NCI-H2171 (cell line): ENCODE results near the gene NAA30.

ENCODE experiments used
- DNase-seq: peaks from one replicate; lab custom pipeline; 2025; lab: John Stamatoyannopoulos, UW

Gene NAA30

DNA sequence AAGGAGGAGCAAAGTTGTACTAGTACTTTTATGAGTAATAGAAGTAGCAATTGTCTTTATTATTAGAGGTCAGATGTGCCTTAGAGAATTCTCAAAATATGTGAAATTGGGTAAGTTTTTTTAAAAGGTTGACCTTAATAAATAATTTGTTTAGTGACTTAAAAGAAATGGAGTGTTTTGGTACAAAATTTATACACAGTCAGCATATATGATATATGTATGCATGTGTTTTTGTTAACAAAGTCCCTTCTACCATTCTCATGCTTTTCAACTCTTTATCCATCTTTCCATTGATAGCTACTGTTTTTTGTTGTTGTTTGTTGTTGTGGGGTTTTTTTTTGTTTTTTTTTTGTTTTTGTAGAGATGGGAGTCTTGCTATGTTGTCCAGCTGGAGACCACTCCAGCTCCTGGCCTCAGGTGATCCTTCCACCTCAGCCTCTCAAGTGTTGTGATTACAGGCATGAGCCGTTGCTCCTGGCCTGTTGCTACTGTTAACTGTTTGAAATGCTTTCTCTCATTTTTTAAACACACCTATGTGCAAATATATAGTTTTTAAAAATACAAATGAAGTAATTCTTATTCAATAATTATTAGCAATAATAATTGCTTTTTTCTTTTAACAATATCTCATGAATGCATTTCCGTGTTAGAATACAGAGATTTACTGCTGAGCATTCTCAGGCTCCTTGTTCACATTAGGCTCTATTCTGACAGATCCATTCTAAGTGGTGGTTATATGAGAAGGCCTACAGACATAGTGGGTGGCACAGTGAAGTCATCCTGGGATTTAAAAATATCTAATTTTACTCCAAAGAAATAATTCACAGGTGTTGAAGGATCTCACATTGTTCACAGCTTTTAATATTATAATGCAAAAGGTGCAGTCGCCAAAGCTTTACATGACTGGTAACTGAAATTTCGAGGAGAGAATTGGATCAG lies 10.4 kb downstream of the NAA30 start:
- no peak for DNase-seq

DNA sequence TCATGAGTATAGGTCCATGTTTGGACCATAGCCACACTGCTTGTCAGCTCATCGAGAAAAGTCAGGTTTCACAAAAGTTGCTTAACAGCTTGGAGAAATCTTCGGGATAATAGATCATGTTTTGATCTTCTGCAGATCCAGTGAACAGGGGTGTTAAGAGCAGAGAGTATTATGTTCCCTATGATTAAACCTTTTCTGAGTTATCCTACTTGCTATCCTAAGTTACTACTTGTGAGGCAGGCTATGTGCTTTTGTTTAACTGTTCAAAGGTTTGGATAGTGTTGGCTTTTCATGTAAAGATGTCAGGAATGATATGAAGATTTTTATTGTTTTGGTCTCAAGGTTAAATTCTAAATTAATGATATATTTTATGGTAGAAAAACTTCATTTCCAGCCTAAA lies 11.1 kb downstream of the NAA30 start:
- DNase-seq = no peak

DNA sequence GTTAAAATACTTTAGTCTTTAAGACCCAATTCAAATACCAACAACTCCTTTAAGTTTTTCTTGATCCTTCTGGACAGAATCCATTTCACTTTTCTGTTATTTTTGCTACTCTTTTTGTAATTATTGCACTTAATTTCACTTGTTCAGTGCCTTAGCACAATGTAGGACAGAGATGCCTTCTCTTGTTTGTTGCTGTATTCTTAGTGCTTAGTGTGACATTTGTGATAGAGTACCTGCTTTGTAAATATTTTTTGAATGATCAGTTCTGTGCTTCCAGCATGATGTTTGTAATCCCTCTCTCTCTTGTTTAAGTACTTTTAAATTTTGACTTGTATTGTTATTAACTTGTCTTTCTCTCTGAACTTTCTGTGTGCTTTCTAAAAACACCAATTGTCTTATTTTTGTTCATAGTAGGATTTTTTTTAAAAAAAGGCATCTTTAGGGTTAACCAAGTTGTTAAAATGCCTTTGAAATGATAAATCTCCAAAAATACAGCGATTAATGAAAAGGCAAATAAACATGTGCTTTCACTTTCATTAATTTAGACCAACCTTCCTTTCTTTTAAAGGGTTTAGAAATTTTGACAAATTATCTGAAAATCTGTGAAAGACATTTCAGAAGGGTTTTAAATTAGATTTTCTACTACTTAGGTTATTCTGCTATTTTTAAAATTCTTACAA lies 11.9 kb downstream of the NAA30 start:
- DNase-seq = no peak

DNA sequence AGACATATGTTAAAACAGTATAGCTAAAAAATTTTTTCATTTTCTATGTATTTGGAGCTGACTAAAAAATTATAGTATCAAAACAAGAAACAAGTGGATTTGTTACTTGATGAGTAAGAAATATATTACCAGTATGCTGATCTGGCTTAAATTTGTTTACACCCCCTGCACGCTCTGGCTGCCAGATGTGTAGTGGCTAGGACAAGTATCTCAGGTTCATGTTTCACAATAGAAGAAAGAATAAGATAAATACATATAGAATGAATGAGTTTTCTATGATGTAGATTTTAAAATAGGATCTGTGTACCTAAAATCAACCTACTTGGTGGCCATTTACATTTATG lies 13.1 kb downstream of the NAA30 start:
- no peak for DNase-seq

DNA sequence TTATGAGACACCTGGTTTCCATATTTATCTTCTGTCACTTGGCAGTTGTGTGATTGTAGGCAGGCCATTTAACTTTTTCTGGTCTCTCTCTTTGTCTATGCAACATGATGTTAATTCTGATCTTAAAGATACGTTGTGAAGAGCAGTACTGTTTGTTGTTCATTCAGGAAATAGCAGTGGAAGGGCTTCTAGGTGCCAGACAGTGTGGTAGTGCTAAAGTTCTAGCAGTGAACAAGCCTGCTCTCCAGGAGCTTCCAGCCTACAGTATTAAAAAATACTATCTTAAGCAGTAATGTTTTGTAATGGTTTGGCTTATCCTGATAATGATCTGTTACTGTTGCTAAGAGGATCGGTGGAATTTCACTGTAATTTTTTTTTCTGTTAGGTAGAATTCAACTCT lies 15.2 kb downstream of the NAA30 start:
- DNase-seq = no peak

DNA sequence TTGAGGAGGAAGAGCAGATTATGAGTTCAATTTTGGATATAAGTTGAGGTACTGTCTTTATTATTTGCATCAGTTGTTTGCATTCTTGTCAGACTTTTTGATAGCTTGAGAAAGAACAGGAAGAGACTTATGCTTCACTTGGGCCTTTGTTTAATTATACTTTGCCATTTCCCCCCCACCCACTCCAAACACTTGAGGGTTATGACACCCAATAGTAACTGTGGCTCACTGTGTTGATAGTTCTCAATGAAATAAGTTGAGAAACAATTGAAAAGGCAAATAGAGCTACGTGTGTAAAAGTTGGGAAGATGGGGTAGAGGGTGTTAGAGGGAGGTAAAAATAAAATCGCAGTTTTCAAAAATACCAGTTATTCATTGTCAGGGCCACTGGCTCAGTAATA lies 17.7 kb downstream of the NAA30 start:
- DNase-seq = no peak

DNA sequence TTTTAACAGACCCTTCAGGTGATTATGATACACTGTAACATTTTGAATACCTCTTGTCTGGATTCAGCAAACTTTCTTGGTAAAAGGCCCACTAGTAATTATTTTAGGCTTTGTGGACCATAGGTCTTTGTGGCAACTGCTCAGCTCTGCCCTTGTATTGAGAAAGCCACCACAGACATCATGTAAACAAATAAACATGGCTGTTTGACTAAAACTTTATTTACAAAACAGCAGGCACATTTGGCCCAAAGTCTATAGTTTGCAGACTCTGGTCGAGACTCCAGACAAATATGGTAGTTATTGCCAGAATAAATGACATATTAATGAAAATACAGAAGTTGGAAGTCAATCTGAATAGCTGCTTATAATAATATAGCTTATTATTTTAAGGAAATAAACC lies 18.2 kb downstream of the NAA30 start:
- no peak for DNase-seq

DNA sequence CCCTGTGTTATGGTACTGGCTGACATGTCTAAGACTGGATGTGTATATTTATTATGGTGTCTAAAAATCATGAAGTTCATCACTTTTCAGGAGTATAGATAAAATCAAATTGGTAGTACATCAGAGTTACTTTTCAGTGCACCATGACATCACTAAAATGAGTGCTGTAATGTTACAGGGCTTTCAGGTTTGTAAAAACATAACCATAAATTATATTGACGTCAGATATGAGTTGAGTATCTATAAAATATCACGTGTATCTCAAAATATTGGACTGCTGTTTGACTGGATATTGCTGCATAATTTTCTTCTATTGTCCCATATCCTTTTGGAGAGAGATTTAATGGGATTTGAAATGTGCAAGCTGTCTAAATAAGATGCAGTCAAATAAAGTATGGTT lies 22.0 kb downstream of the NAA30 start:
- no peak for DNase-seq

DNA sequence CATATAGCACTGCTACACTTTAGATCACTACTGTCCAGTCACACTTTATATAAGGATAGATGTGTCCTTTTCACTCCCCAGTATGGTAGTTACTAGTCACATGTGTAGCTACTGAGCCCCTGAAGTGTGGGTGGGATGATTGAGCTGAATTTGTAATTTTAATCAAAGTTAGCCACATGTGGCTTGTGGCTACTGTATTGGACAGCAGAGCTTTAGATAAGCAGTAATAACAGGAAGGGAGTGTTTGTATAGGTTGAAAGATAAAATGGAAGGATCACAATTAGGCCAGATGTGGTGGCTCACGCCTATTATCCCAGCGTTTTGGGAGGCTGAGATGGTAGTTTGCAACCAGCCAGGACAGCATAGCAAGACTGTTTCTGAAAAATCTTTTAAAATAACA lies 23.5 kb downstream of the NAA30 start:
- no peak for DNase-seq

DNA sequence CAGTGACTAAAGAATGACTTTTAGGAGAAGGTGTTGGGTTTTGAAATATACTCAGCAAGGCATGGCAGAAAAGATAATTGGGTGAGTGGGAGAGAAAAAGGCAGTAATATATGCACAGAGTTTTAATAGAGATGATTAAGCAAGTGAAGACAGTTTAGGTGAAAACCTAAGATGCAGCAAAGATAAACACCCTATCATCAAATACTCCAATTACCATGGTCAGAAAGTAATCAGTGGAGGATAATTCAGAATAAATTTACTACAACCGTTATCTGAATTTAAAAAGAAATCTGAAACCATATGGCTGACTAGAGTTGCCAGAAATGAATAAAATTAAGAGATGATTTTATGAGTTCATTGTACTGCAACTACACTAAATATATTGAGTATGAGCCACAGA lies 26.8 kb downstream of the NAA30 start:
- no peak for DNase-seq

DNA sequence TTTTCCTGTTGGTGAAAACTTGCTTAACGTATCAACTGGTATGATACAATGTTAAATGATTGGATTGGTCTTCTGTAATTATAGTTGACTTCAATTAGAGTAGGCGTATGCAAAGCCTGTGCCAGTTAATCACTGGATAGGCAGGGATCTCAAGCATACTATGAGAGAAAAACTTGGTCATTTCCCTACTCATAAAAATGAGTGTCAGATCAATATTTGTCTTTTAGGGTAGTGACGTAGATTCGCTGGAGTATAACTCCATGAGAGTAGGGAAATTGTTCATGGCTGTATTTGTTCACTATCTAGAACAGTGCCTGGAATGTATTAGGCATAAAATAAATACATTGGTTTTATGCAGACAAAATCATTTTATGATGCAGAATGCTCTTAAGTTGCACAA lies 28.6 kb downstream of the NAA30 start:
- DNase-seq = no peak

DNA sequence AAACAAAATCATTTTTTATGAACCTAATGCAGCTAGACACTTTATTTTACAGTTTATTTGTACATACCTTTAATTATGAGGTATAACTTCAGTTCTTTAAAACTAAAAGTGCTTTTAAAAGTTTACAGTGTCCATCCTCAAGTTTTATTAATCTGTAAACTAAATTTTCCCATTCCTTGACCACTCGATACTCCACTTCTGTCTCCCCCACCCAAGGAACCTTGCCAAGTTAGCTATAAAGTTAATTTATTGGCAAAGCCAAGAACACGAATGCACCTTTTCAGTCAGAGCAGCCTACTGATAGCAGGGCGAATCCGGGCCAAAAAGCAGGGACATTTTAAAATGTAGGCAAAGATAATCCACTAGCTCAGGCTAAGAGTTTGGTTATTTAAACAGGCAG lies 29.6 kb downstream of the NAA30 start:
- no peak for DNase-seq

DNA sequence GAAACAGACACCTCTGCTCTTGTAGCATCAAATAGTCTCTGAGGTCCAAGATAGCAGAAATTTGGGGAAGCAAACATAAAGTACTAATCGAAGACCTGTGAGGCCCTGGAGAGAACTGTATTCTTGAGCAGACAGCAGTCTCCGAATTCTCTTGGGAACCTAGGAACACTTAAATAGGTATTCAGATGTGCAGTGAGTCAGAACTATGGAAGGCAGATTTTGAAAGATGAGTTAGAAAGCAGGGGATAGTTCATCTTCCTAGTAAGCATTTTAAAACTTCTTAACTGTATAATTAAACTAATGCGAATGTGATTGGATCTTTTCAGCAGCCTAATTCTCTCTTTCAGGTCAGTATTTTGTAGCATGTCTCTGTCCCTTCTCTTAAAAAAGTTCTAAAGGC lies 30.6 kb downstream of the NAA30 start:
- no peak for DNase-seq

DNA sequence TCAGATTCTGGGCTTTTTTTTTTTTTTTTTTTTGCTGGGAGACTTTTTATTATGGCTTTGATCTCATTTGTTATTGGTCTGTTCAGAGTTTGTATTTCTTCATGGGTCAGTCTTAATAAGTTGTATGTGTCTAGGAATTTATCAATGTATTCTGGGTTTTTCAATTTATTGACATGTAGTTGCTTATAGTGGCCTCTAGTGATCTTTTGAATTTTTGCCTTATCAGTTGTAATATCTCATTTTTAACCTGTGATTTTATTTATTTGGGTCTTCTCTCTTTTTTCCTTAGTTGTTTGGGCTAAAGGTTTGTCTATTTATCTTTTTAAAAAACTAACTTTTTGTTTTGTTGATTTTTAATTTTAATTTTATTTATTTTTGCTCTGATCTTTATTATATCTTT lies 45.5 kb downstream of the NAA30 start:
- DNase-seq = no peak

DNA sequence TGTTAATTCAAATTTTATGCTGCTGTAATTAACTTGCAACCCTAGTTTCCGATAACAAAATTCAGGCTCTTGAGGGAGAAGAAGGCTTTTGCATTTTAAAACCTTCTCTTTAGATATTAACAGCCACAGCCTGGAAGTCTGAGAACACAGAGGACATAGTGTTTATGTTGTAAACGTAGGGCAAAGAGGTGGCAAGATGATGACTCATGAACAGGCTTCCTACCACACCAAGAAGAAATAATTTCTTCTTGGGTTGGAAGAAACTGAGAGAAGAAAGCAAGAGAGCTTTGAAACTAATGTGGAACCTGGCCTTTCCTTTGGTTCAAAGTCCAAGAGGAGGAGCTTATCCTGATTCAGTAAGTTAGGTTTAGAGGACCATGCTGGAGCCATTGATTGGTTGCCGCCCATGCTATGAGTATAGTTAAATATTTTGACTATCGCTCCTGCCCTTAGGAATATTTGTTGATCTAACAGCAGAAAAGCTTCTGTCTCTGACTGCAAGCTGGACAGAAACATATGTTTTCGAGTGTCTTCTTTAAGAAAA lies 71.5 kb downstream of the NAA30 start:
- no peak for DNase-seq

DNA sequence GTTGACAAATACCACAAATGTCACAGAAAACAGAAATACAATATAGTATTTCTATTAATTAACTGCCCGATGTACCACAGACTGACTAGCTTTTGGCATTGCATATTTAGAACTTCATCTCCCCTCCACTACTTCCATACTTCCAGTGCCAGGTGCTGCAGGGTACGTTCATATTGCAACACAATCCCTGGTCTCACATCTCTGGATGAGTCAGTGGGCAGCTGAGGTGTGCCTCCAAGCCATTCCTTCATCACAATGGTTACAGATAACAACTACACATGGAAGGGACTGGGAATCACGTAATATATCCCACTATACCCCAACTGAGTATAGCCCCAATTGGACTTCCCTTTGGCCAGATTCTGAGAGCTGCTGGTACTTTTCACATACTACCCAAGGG lies 72.2 kb downstream of the NAA30 start:
- no peak for DNase-seq

DNA sequence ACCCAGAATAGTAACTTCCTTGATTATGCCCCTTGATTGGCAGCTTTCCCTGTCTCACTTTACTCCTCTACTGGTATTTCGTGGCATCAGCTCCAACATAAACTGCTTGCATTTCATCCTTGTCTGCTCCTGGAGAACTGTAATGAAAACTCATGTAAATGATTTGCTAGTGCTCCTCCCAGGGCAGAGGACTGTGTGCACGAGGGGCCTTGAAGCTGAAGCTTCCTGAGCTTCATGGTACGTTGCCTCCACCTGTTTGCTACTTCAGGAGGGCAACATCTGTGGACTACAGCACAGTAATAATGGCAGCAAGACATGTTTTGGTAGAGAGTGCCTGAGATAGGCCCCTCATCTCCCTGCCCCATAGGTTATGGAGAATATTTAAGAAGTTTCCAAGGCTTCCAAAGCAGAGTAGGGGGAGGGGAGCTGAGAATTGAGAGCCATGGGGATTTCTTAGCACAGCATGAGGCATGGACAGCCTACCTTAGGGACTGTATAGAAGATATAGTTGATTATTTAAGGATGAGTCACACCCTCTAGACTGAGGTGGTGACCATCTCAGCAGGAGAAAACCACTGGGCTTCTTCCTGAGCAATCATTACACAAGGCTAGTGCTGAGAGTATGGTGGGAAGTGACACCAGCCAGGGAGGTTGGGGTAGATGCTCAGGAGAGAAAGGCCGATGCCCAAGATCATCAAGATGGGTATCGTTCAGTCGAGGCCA lies 73.8 kb downstream of the NAA30 start:
- DNase-seq = no peak
